GM12891 (cell line): ENCODE data around the gene PSMB7.

Source experiments
- PAX5 ChIP-seq: IDR thresholded peaks from 2 replicates; pipeline ENCODE4 v1.6.1; 2011; ENCODE audit warnings: low read length, moderate library complexity, mild to moderate bottlenecking; ENCODE audit not compliant: insufficient read depth, severe bottlenecking
- POLR2A ChIP-seq: IDR thresholded peaks from 2 replicates; pipeline ENCODE4 v1.6.1; 2011; ENCODE audit warnings: low read depth, low read length, control low read depth
- POLR2AphosphoS5 ChIP-seq: IDR thresholded peaks from 2 replicates; pipeline ENCODE4 v1.6.1; 2011; ENCODE audit warnings: low read depth, low read length, control low read depth
- POU2F2 ChIP-seq: IDR thresholded peaks from 2 replicates; pipeline ENCODE4 v1.6.1; 2011; ENCODE audit warnings: low read depth, mild to moderate bottlenecking, control low read depth, low read length, moderate library complexity
- SPI1 ChIP-seq: IDR thresholded peaks from 2 replicates; pipeline ENCODE4 v1.6.1; 2011; ENCODE audit warnings: low read depth, low read length, control low read depth
- TAF1 ChIP-seq: IDR thresholded peaks from 2 replicates; pipeline ENCODE4 v1.6.1; 2011; ENCODE audit warnings: low read depth, low read length, control low read depth

DNA sequence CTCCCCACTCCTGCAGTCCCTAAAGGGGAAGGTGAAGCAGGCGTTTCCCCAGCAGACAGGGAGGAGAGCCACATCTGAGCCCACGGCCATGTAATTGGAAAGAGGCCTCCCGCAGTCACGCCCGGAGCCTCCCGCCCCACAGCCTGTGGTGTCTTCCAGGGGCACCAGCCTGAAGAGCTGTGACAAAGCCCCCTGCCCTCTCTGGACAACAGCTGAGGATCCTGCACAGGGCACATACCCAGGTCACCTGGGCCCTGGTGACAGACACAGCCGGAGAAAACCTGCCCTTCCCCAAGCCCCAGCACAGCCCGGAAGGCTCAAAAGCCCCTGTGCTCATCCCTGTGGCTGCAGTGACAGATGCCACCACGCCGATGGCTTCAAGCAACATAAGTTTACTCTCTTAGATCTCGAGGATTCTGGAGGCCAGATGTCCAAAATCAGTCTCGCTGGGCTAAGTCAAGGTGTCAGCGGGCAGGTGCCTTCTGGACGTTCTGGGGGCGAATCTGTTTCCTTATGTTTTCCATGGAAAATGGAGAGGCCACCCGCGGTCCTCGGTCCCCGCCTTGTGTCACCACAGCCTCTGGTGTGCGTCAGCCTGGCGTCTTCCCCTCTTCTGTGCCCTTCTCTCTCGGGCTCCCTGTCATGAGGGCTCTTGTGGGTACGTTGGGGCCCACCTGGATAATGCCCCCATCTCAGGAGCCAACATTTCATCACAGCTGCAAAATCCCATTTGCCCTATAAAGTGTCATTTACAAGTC, 71.5 kb downstream of the PSMB7 start:
- TF ChIP-seq POLR2A (no peak), TAF1 (no peak), PAX5 (no peak), POLR2AphosphoS5 (no peak), POU2F2 (no peak), SPI1 (no peak)
